ENCODE results near the gene KRT10.

KRT10 gene

DNA sequence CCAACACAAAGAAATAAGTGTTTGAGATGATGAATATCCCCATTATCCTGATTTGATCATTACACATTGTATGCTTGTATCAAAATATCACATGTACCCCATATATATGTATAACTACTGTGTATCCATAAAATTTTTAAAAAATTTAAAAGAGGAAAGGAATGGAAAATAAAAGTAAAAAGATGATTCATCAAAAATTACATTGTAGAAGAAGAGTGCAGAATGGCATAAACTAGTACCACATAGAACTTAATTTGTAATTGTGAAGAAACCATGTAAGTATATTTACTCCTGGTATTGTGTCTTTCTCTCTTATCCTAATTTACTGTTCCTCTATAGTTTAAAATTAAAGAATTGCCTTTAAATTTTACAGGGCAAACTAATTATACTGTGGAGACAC, 11.5 kb upstream of the KRT10 start:
- no peaks in the 10 kb centered on the region for H4K20me1 ChIP-seq (ENCODE audit: insufficient read depth, low read length)
- no peak overlapping the region for H2AFZ ChIP-seq (ENCODE audit: low read depth, low read length)
- H3K27ac ChIP-seq (ENCODE audit: low read length) = no peak overlapping the region
- TF ChIP-seq EZH2 (IDR thresholded peaks at IDR 0.05; ENCODE audit: borderline replicate concordance, low read depth, low read length, severe bottlenecking) (no peak), CTCF (IDR thresholded peaks at IDR 0.05; ENCODE audit: borderline replicate concordance, extremely low read depth, low read length, poor library complexity, severe bottlenecking) (no peak)
- peaks cover 6% of the 10 kb centered on the region; the same call in 1 of the 2 replicates for H3K36me3 ChIP-seq (ENCODE audit: insufficient read depth, low read length)
- H3K4me3 ChIP-seq (ENCODE audit: low read depth in 1 of 2, low read length in 2 of 2) = no peak overlapping the region
- no peaks in the 10 kb centered on the region for H3K4me1 ChIP-seq (ENCODE audit: insufficient read depth, low read length)
- H3K79me2 ChIP-seq (ENCODE audit: insufficient read depth, low read length) = no peaks in the 10 kb centered on the region
- no peak overlapping the region for H3K9ac ChIP-seq (ENCODE audit: low read depth, low read length)
- DNase-seq (no peak), ATAC-seq (ENCODE audit: insufficient read depth, low read depth) (no peak)
- no peak overlapping the region for H3K4me2 ChIP-seq (ENCODE audit: insufficient read depth, low read length)
- H3K27me3 ChIP-seq (ENCODE audit: insufficient read depth, low read length, poor library complexity) = no peaks in the 10 kb centered on the region
- no peaks in the 10 kb centered on the region for H3K9me3 ChIP-seq (ENCODE audit: insufficient read depth, low read length, severe bottlenecking)

- DNase-seq (no peak), ATAC-seq (ENCODE audit: insufficient read depth, low read depth) (no peak)
- no peak overlapping the region for H3K9ac ChIP-seq (ENCODE audit: low read depth, low read length)
- no peak overlapping the region for H3K27ac ChIP-seq (ENCODE audit: low read length)
- H4K20me1 ChIP-seq (ENCODE audit: insufficient read depth, low read length) = no peaks in the 10 kb centered on the region
- H3K36me3 ChIP-seq (ENCODE audit: insufficient read depth, low read length) = peaks cover 6% of the 10 kb centered on the region; the same call in 1 of the 2 replicates
- no peaks in the 10 kb centered on the region for H3K79me2 ChIP-seq (ENCODE audit: insufficient read depth, low read length)
- no peaks in the 10 kb centered on the region for H3K9me3 ChIP-seq (ENCODE audit: insufficient read depth, low read length, severe bottlenecking)
- H3K4me1 ChIP-seq (ENCODE audit: insufficient read depth, low read length) = no peaks in the 10 kb centered on the region
- no peak overlapping the region for H3K4me2 ChIP-seq (ENCODE audit: insufficient read depth, low read length)
- H3K4me3 ChIP-seq (ENCODE audit: low read depth in 1 of 2, low read length in 2 of 2) = no peak overlapping the region
- TF ChIP-seq EZH2 (IDR thresholded peaks at IDR 0.05; ENCODE audit: borderline replicate concordance, low read depth, low read length, severe bottlenecking) (no peak), CTCF (IDR thresholded peaks at IDR 0.05; ENCODE audit: borderline replicate concordance, extremely low read depth, low read length, poor library complexity, severe bottlenecking) (no peak)
- no peak overlapping the region for H2AFZ ChIP-seq (ENCODE audit: low read depth, low read length)
- no peaks in the 10 kb centered on the region for H3K27me3 ChIP-seq (ENCODE audit: insufficient read depth, low read length, poor library complexity)
Measured at GRCh38 chr17:40832840-40833239, 10.4 kb upstream of the KRT10 start.

DNA sequence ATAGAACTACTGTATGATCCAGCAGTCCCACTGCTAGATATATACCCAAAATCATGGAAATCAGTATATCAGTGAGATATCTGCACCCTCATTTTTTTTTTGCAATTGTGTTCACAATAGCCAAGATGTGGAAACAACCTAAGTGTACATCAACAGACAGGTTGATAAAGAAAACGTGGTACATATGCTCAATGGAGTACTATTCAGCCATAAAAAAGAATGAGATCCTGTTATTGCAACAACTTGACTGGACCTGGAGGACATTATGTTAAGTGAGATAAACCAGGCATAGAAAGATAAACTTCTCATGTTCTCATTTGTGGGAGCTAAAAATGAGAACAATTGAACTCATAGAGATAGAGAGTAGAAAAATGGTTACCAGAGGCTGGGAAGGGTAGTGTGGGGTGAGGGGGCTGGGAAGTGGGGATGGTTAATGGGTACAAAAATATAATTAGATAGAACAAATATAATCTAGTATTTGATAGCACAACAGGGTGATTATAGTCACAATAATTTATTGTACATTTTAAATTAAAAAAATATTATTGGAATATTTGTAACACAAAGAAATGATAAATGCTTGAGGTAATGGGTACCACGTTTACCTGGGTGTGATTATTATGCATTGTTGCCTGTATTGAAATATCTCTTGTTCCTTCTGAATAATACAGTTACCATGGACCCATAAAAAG, 7.8 kb upstream of the KRT10 start:
- H3K27me3 ChIP-seq (ENCODE audit: insufficient read depth, low read length, poor library complexity) = no peaks in the 10 kb centered on the region

More for the DNA sequence above, 7.8 kb upstream of the KRT10 start:
- H2AFZ ChIP-seq (ENCODE audit: low read depth, low read length) = no peak overlapping the region
- H3K27ac ChIP-seq (ENCODE audit: low read length) = no peak overlapping the region
- peaks cover 6% of the 10 kb centered on the region; the same call in 1 of the 2 replicates for H3K36me3 ChIP-seq (ENCODE audit: insufficient read depth, low read length)
- ATAC-seq (ENCODE audit: insufficient read depth, low read depth) (no peak), DNase-seq (no peak)
- H4K20me1 ChIP-seq (ENCODE audit: insufficient read depth, low read length) = no peaks in the 10 kb centered on the region
- no peak for TF ChIP-seq EZH2 (IDR thresholded peaks at IDR 0.05; ENCODE audit: borderline replicate concordance, low read depth, low read length, severe bottlenecking)
- TF ChIP-seq CTCF (IDR thresholded peaks at IDR 0.05; ENCODE audit: borderline replicate concordance, extremely low read depth, low read length, poor library complexity, severe bottlenecking) = no peak
- no peak overlapping the region for H3K4me2 ChIP-seq (ENCODE audit: insufficient read depth, low read length)
- no peak overlapping the region for H3K9ac ChIP-seq (ENCODE audit: low read depth, low read length)
- no peaks in the 10 kb centered on the region for H3K9me3 ChIP-seq (ENCODE audit: insufficient read depth, low read length, severe bottlenecking)
- no peaks in the 10 kb centered on the region; the same call in 1 of the 2 replicates for H3K4me1 ChIP-seq (ENCODE audit: insufficient read depth, low read length)
- 0 out of 2 replicates have a peak, but pooled peaks cover 2% of the 10 kb centered on the region for H3K79me2 ChIP-seq (ENCODE audit: insufficient read depth, low read length)
- no peak overlapping the region for H3K4me3 ChIP-seq (ENCODE audit: low read depth in 1 of 2, low read length in 2 of 2)

Measured in DND-41 (cell line).